ENCODE data around the gene DNAI4. TPM values are rescaled to one million over a fixed set of nuclear protein-coding genes. Genes with fewer than 3 reads are reported as not detected.
A peak's percentile ranks its signal among the peaks of the same experiment; 100 is the strongest.

Gene DNAI4
- polyA plus RNA-seq, 1 of the 3 experiments (the other 2 are of a cell fraction) = 1.3 TPM

DNA sequence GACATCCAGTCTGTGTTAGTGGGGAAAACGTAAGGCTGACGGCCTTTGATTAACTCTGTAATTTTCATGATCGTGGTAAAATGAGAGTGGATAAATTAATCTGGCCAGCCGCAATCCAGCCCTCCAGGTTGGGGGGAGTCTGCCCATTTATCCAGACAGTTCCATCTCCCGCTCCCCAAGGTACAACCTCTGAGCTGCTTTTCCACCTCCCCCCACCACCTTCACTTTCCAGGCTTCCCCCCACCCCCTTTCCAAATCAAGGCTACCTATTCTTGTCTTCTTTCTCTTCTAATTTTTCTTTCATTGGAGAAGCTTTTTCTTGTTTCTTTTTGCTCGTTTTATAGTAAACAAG is 6.1 kb upstream of the DNAI4 start:
- peaks cover 22 to 30% of the 10 kb centered on the region in 2 experiments for H3K4me1 ChIP-seq (ENCODE audit: control insufficient read depth in 1 of 2, insufficient read depth in 2 of 2, low read depth in 1 of 2, low read length in 1 of 2)

GRCh38 chr1:66929999-66930822 is 5.6 kb upstream of the DNAI4 start:
- H4K20me1 ChIP-seq (ENCODE audit: insufficient read depth) = peaks cover 28% of the 10 kb centered on the region
- TF ChIP-seq, protein P1, sequence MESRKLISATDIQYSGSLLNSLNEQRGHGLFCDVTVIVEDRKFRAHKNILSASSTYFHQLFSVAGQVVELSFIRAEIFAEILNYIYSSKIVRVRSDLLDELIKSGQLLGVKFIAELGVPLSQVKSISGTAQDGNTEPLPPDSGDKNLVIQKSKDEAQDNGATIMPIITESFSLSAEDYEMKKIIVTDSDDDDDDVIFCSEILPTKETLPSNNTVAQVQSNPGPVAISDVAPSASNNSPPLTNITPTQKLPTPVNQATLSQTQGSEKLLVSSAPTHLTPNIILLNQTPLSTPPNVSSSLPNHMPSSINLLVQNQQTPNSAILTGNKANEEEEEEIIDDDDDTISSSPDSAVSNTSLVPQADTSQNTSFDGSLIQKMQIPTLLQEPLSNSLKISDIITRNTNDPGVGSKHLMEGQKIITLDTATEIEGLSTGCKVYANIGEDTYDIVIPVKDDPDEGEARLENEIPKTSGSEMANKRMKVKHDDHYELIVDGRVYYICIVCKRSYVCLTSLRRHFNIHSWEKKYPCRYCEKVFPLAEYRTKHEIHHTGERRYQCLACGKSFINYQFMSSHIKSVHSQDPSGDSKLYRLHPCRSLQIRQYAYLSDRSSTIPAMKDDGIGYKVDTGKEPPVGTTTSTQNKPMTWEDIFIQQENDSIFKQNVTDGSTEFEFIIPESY (IDR thresholded peaks at IDR 0.05; ENCODE audit: borderline replicate concordance, low read depth) = no peak
- TF ChIP-seq YY1 (IDR thresholded peaks at IDR 0.05; ENCODE audit: low read depth) (peak; percentile 85), MXI1 (IDR thresholded peaks at IDR 0.05; ENCODE audit: low read depth, low read length) (peak; percentile 46; the same call in 1 of the 2 replicates), NRF1 (IDR thresholded peaks at IDR 0.05; ENCODE audit: low read depth, low read length) (peak; percentile 54), GATA2 (CRISPR knock-in tag; IDR thresholded peaks at IDR 0.05) (no peak), EP300 (IDR thresholded peaks at IDR 0.05; ENCODE audit: borderline replicate concordance in 1 of 2, low read depth in 1 of 2, low read length in 1 of 2) (peak in 1 of 2 experiments; percentile 11; a peak in 2 of 4 replicates), NFIC (IDR thresholded peaks at IDR 0.05; ENCODE audit: borderline replicate concordance) (peak; percentile 21; the same call in 1 of the 2 replicates), MEF2A (IDR thresholded peaks at IDR 0.05; ENCODE audit: borderline replicate concordance, low read depth) (no peak), POLR2AphosphoS5 (IDR thresholded peaks at IDR 0.05; ENCODE audit: low read depth, low read length) (peak; percentile 51; the same call in 1 of the 2 replicates)

More for the DNA sequence above, 6.1 kb upstream of the DNAI4 start:
- Histone ChIP-seq H2AFZ (ENCODE audit: low read depth) (no peak overlapping the region; the same call in 1 of the 2 replicates), H3K9me2 (no peaks in the 10 kb centered on the region), H3K36me3 (replicated peaks in 1 of 2; ENCODE audit: control insufficient read depth in 1 of 2, insufficient read depth in 2 of 2, low read length in 1 of 2) (peaks cover 23 to 24% of the 10 kb centered on the region in 2 experiments), H4K20me1 (ENCODE audit: insufficient read depth) (peaks cover 28% of the 10 kb centered on the region), H3K27ac (ENCODE audit: low read depth in 2 of 2, low read length in 1 of 2) (peak overlapping the region; percentile 85 to 91), H3K79me2 (ENCODE audit: insufficient read depth) (peaks cover 93% of the 10 kb centered on the region), H3K4me2 (peak overlapping the region; percentile 82), H3K4me3 (ENCODE audit: low read depth in 2 of 2, low read length in 1 of 2) (peak overlapping the region; percentile 86 to 89), H3K27me3 (ENCODE audit: insufficient read depth) (no peaks in the 10 kb centered on the region), H3K9ac (peak overlapping the region; percentile 90), H3K9me3 (no peaks in the 10 kb centered on the region), H3F3A (replicated peaks; ENCODE audit: insufficient read depth) (peaks cover 20% of the 10 kb centered on the region)
- CTCF ChIA-PET = interaction anchor here (0.6 to 1.9 kb wide), 3 partner anchors 65 to 166 kb away, joined by 3 to 6 read pairs (median 5); no protein-coding TSS in a partner anchor
- no peak for TF ChIP-seq RAD21 (IDR thresholded peaks at IDR 0.05; ENCODE audit: low read length)
- TF ChIP-seq YY1 (IDR thresholded peaks at IDR 0.05; ENCODE audit: low read depth) = no peak
- TF ChIP-seq, protein P2, sequence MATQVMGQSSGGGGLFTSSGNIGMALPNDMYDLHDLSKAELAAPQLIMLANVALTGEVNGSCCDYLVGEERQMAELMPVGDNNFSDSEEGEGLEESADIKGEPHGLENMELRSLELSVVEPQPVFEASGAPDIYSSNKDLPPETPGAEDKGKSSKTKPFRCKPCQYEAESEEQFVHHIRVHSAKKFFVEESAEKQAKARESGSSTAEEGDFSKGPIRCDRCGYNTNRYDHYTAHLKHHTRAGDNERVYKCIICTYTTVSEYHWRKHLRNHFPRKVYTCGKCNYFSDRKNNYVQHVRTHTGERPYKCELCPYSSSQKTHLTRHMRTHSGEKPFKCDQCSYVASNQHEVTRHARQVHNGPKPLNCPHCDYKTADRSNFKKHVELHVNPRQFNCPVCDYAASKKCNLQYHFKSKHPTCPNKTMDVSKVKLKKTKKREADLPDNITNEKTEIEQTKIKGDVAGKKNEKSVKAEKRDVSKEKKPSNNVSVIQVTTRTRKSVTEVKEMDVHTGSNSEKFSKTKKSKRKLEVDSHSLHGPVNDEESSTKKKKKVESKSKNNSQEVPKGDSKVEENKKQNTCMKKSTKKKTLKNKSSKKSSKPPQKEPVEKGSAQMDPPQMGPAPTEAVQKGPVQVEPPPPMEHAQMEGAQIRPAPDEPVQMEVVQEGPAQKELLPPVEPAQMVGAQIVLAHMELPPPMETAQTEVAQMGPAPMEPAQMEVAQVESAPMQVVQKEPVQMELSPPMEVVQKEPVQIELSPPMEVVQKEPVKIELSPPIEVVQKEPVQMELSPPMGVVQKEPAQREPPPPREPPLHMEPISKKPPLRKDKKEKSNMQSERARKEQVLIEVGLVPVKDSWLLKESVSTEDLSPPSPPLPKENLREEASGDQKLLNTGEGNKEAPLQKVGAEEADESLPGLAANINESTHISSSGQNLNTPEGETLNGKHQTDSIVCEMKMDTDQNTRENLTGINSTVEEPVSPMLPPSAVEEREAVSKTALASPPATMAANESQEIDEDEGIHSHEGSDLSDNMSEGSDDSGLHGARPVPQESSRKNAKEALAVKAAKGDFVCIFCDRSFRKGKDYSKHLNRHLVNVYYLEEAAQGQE (IDR thresholded peaks at IDR 0.05; ENCODE audit: low read depth, low read length) = no peak
- TF ChIP-seq EZH2phosphoT487 (IDR thresholded peaks at IDR 0.05; ENCODE audit: borderline replicate concordance, low read depth) = no peak
- TF ChIP-seq FOXJ3 (CRISPR knock-in tag; IDR thresholded peaks at IDR 0.05) = no peak
- no peak for TF ChIP-seq RXRA (IDR thresholded peaks at IDR 0.05; ENCODE audit: borderline replicate concordance, low read depth)
- TF ChIP-seq GATA2 (CRISPR knock-in tag; IDR thresholded peaks at IDR 0.05) = no peak
- TF ChIP-seq MAX (IDR thresholded peaks at IDR 0.05; ENCODE audit: low read depth) = no peak
- TF ChIP-seq NFIC (IDR thresholded peaks at IDR 0.05; ENCODE audit: borderline replicate concordance) = no peak
- TF ChIP-seq POLR2AphosphoS5 (IDR thresholded peaks at IDR 0.05; ENCODE audit: low read depth, low read length) = no peak
- WGBS (ENCODE audit: low lambda C conversion rate) = 0% methylated on average over 4 of the region's 6 CpGs
- POLR2A ChIA-PET = interaction anchor here (1.0 to 1.4 kb wide), 4 partner anchors 13 to 123 kb away, joined by 3 to 4 read pairs (median 3); partner anchors contain the start of gene SLC35D1
- DNase-seq = no peak

More at GRCh38 chr1:66929999-66930822, 5.6 kb upstream of the DNAI4 start:
- peak; percentile 95 for DNase-seq
- Histone ChIP-seq H3K4me2 (peak overlapping the region; percentile 82), H3K4me1 (ENCODE audit: control insufficient read depth in 1 of 2, insufficient read depth in 2 of 2, low read depth in 1 of 2, low read length in 1 of 2) (peaks cover 22 to 30% of the 10 kb centered on the region in 2 experiments), H3K79me2 (ENCODE audit: insufficient read depth) (peaks cover 89% of the 10 kb centered on the region), H3K36me3 (replicated peaks in 1 of 2; ENCODE audit: control insufficient read depth in 1 of 2, insufficient read depth in 2 of 2, low read length in 1 of 2) (peaks cover 20 to 24% of the 10 kb centered on the region in 2 experiments), H3K4me3 (ENCODE audit: low read depth in 2 of 2, low read length in 1 of 2) (peak overlapping the region; percentile 86 to 89), H3K9ac (peak overlapping the region; percentile 90), H3K27me3 (ENCODE audit: insufficient read depth) (no peaks in the 10 kb centered on the region), H2AFZ (ENCODE audit: low read depth) (peak overlapping the region; percentile 65; the same call in 1 of the 2 replicates), H3K9me3 (no peaks in the 10 kb centered on the region), H3K9me2 (no peaks in the 10 kb centered on the region), H3K27ac (ENCODE audit: low read depth in 2 of 2, low read length in 1 of 2) (peak overlapping the region; percentile 85 to 91), H3F3A (replicated peaks; ENCODE audit: insufficient read depth) (peaks cover 25% of the 10 kb centered on the region)
- ChIA-PET CTCF (interaction anchor here (0.6 to 1.9 kb wide), 5 partner anchors 10 to 528 kb away, joined by 3 to 8 read pairs (median 5); no protein-coding TSS in a partner anchor), POLR2A (interaction anchor here (0.9 to 1.4 kb wide), 6 partner anchors 12 to 500 kb away, joined by 3 to 4 read pairs (median 3); partner anchors contain the start of genes SERBP1 and SLC35D1)
- WGBS (ENCODE audit: low lambda C conversion rate) = 4% methylated on average over 48 of the region's 83 CpGs
